ENCODE measurements around the gene MSANTD3. TPM values are rescaled to one million over a fixed set of nuclear protein-coding genes. Genes with fewer than 3 reads are reported as not detected.
"Not testable (repeated sequence)": the region's sequence is repeated elsewhere in the genome, so short reads cannot be mapped to it uniquely, and the experiment has no call there.

MSANTD3 gene
- total and polyA plus RNA-seq, 2 experiments from 2014 or later: 19.7 to 34.5 TPM

- TF ChIP-seq, protein P1, sequence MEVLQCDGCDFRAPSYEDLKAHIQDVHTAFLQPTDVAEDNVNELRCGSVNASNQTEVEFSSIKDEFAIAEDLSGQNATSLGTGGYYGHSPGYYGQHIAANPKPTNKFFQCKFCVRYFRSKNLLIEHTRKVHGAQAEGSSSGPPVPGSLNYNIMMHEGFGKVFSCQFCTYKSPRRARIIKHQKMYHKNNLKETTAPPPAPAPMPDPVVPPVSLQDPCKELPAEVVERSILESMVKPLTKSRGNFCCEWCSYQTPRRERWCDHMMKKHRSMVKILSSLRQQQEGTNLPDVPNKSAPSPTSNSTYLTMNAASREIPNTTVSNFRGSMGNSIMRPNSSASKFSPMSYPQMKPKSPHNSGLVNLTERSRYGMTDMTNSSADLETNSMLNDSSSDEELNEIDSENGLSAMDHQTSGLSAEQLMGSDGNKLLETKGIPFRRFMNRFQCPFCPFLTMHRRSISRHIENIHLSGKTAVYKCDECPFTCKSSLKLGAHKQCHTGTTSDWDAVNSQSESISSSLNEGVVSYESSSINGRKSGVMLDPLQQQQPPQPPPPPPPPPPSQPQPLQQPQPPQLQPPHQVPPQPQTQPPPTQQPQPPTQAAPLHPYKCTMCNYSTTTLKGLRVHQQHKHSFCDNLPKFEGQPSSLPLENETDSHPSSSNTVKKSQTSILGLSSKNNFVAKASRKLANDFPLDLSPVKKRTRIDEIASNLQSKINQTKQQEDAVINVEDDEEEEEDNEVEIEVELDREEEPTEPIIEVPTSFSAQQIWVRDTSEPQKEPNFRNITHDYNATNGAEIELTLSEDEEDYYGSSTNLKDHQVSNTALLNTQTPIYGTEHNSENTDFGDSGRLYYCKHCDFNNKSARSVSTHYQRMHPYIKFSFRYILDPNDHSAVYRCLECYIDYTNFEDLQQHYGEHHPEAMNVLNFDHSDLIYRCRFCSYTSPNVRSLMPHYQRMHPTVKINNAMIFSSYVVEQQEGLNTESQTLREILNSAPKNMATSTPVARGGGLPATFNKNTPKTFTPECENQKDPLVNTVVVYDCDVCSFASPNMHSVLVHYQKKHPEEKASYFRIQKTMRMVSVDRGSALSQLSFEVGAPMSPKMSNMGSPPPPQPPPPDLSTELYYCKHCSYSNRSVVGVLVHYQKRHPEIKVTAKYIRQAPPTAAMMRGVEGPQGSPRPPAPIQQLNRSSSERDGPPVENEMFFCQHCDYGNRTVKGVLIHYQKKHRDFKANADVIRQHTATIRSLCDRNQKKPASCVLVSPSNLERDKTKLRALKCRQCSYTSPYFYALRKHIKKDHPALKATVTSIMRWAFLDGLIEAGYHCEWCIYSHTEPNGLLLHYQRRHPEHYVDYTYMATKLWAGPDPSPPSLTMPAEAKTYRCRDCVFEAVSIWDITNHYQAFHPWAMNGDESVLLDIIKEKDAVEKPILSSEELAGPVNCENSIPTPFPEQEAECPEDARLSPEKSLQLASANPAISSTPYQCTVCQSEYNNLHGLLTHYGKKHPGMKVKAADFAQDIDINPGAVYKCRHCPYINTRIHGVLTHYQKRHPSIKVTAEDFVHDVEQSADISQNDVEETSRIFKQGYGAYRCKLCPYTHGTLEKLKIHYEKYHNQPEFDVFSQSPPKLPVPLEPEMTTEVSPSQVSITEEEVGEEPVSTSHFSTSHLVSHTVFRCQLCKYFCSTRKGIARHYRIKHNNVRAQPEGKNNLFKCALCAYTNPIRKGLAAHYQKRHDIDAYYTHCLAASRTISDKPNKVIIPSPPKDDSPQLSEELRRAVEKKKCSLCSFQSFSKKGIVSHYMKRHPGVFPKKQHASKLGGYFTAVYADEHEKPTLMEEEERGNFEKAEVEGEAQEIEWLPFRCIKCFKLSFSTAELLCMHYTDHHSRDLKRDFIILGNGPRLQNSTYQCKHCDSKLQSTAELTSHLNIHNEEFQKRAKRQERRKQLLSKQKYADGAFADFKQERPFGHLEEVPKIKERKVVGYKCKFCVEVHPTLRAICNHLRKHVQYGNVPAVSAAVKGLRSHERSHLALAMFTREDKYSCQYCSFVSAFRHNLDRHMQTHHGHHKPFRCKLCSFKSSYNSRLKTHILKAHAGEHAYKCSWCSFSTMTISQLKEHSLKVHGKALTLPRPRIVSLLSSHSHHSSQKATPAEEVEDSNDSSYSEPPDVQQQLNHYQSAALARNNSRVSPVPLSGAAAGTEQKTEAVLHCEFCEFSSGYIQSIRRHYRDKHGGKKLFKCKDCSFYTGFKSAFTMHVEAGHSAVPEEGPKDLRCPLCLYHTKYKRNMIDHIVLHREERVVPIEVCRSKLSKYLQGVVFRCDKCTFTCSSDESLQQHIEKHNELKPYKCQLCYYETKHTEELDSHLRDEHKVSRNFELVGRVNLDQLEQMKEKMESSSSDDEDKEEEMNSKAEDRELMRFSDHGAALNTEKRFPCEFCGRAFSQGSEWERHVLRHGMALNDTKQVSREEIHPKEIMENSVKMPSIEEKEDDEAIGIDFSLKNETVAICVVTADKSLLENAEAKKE (CRISPR knock-in tag; IDR thresholded peaks at IDR 0.05): no peak
- TF ChIP-seq ZNF114 (CRISPR knock-in tag; IDR thresholded peaks at IDR 0.05): no peak
These were observed 7.8 kb upstream of the MSANTD3 start (continued) for GRCh38 chr9:100419166-100419565.

GRCh38 chr9:100421116-100421515 lies 5.8 kb upstream of the MSANTD3 start:
- not testable (repeated sequence) for H3K27me3 Mint-ChIP-seq (ENCODE audit: insufficient read depth, low read depth, poor library complexity)

DNA sequence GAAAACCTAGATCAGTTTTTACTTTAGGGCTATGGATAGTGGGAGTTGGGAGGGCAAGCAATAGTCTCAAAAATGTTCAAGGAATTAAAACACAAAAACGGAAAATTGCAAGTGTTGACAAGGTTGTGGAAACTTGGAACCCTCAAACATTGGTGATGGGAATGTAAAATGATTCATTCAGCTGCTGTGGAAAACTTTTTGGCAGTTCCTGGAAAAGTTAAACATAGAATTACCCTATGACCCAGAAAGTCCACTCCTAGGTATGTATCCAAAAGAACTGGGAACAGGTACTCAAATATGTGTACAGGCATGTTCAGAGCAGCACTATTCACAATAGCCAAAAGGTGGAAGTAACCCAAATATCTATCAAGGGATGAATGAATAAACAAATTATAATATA lies 1.2 kb upstream of the MSANTD3 start:
- no peaks in the 10 kb centered on the region for H3K9me2 ChIP-seq (ENCODE audit: insufficient read depth)
- H3K4me3 ChIP-seq: peak overlapping the region; percentile 92; the same call in 1 of the 2 replicates
- H3K27ac ChIP-seq (ENCODE audit: low read depth): no peak overlapping the region
- Mint-ChIP-seq H3K27ac (no peak overlapping the region; the same call in 1 of the 2 replicates), H3K9me3 (no peaks in the 10 kb centered on the region), H3K4me1 (peaks cover 31% of the 10 kb centered on the region), H3K27me3 (ENCODE audit: insufficient read depth, low read depth, poor library complexity) (peaks cover 13% of the 10 kb centered on the region), H3K4me3 (peak overlapping the region; percentile 88), H3K36me3 (ENCODE audit: low read depth) (peaks cover 12% of the 10 kb centered on the region; the same call in 2 of the 3 replicates)
- H3F3A ChIP-seq (replicated peaks; ENCODE audit: low read depth): peaks cover 4% of the 10 kb centered on the region; the same call in 1 of the 2 replicates
- no peaks in the 10 kb centered on the region for H3K27me3 ChIP-seq (ENCODE audit: insufficient read depth)
- 0 out of 2 replicates have a peak, but pooled peaks cover 5% of the 10 kb centered on the region for H4K20me1 ChIP-seq (replicated peaks; ENCODE audit: insufficient read depth)
- no peak overlapping the region; the same call in 1 of the 2 replicates for H2AFZ ChIP-seq
- peak overlapping the region; percentile 91; the same call in 1 of the 2 replicates for H3K4me2 ChIP-seq
- H3K36me3 ChIP-seq (ENCODE audit: insufficient read depth): no peaks in the 10 kb centered on the region
- H3K79me2 ChIP-seq (replicated peaks; ENCODE audit: insufficient read depth): peaks cover 31% of the 10 kb centered on the region
- H3K4me1 ChIP-seq (ENCODE audit: insufficient read depth): peaks cover 18% of the 10 kb centered on the region
- no peak for DNase-seq (ENCODE audit: low spot score)
- no peak for TF ChIP-seq ETS1 (IDR thresholded peaks at IDR 0.05)
- TF ChIP-seq CREB1 (CRISPR knock-in tag; IDR thresholded peaks at IDR 0.05; ENCODE audit: low read depth): no peak
- TF ChIP-seq POLR2AphosphoS5 (IDR thresholded peaks at IDR 0.05; ENCODE audit: low read depth): no peak
- TF ChIP-seq EZH2 (IDR thresholded peaks at IDR 0.05; ENCODE audit: low read depth, unreplicated experiment): no peak
- no peak for TF ChIP-seq ZNF331 (CRISPR knock-in tag; IDR thresholded peaks at IDR 0.05; ENCODE audit: low read depth)
- TF ChIP-seq CTCF (conservative IDR thresholded peaks at IDR 0.05; ENCODE audit: low read depth in 2 of 2): no peak
- no peak for TF ChIP-seq STAT1 (IDR thresholded peaks at IDR 0.05; ENCODE audit: unreplicated experiment)
- TF ChIP-seq JUNB (IDR thresholded peaks at IDR 0.05; ENCODE audit: unreplicated experiment): no peak
- TF ChIP-seq ZNF114 (CRISPR knock-in tag; IDR thresholded peaks at IDR 0.05): no peak
- no peak for ATAC-seq

More at GRCh38 chr9:100421116-100421515, 5.8 kb upstream of the MSANTD3 start:
- not testable (repeated sequence) for H3K36me3 ChIP-seq (ENCODE audit: insufficient read depth); H2AFZ ChIP-seq; H3K9me2 ChIP-seq (ENCODE audit: insufficient read depth); DNase-seq (ENCODE audit: low spot score); H3K4me1 Mint-ChIP-seq; H3K4me1 ChIP-seq (ENCODE audit: insufficient read depth); H3K9me3 Mint-ChIP-seq; H3K27ac ChIP-seq (ENCODE audit: low read depth); H3K4me2 ChIP-seq; H3K27me3 ChIP-seq (ENCODE audit: insufficient read depth); H3F3A ChIP-seq (replicated peaks; ENCODE audit: low read depth); H3K27ac Mint-ChIP-seq; H3K4me3 ChIP-seq; H3K79me2 ChIP-seq (replicated peaks; ENCODE audit: insufficient read depth); ATAC-seq; H3K36me3 Mint-ChIP-seq (ENCODE audit: low read depth); H4K20me1 ChIP-seq (replicated peaks; ENCODE audit: insufficient read depth); H3K4me3 Mint-ChIP-seq

Measured in GM23338 (cell line).